H1 (cell line): ENCODE results near the gene IL10RA. TPM values are rescaled to one million over a fixed set of nuclear protein-coding genes. Genes with fewer than 3 reads are reported as not detected.

Experiments used
- CTCF ChIA-PET: fragments of 300-600 bp; sonication (Branson Sonifier 250); formaldehyde crosslinking; loops from one replicate; lab custom pipeline; 2021; ENCODE audit not compliant: partially characterized antibody; lab: Charles Lee
- POLR2A ChIA-PET: fragments of 300-600 bp; sonication (Branson Sonifier 250); formaldehyde crosslinking; loops from one replicate; lab custom pipeline; 2021; ENCODE audit warnings: inconsistent platforms; ENCODE audit not compliant: partially characterized antibody; lab: Charles Lee
- DNase-seq, 2 experiments: peaks; one replicate each; pipeline versions ENCODE4 v3.0.0 to v3.0.0-alpha.2; 2010 to 2022; ENCODE audit warnings: low spot score in 2 of 2, low read depth in 1 of 2, mixed read lengths in 1 of 2
- FAIRE-seq: peaks from 2 replicates; lab custom pipeline; 2011; peaks lifted over from hg19 to GRCh38; lab: Jason Lieb, UNC
- H2AFZ ChIP-seq: 2 replicates; pipeline ENCODE4 v1.8.1; 2012; ENCODE audit warnings: low read length, inconsistent platforms
- H2AK5ac ChIP-seq: 2 replicates; pipeline ENCODE4 v1.6.1; 2013; ENCODE audit warnings: low read depth, low read length
- H2BK120ac ChIP-seq: replicated peaks from 2 replicates; pipeline ENCODE3; 2013; ENCODE audit warnings: low read depth, low read length, inconsistent platforms
- H2BK12ac ChIP-seq: 2 replicates; pipeline ENCODE4 v1.6.1; 2013; ENCODE audit warnings: low read depth, low read length
- H2BK15ac ChIP-seq: 2 replicates; pipeline ENCODE4 v1.6.1; 2013; ENCODE audit warnings: low read length
- H2BK20ac ChIP-seq: 2 replicates; pipeline ENCODE4 v1.6.1; 2013; ENCODE audit warnings: low read length
- H2BK5ac ChIP-seq: 2 replicates; pipeline ENCODE4 v1.6.1; 2013; ENCODE audit warnings: low read depth, low read length
- H3K14ac ChIP-seq: 2 replicates; pipeline ENCODE4 v1.6.1; 2013; ENCODE audit warnings: inconsistent platforms; ENCODE audit not compliant: insufficient read length
- H3K18ac ChIP-seq: 2 replicates; pipeline ENCODE4 v1.6.1; 2013; ENCODE audit warnings: low read length; ENCODE audit errors: extremely low read depth
- H3K23ac ChIP-seq: 2 replicates; pipeline ENCODE4 v1.6.1; 2013; ENCODE audit warnings: inconsistent platforms; ENCODE audit not compliant: insufficient read length
- H3K23me2 ChIP-seq: 2 replicates; pipeline ENCODE4 v1.6.1; 2013; ENCODE audit warnings: low read depth, low read length
- H3K27ac ChIP-seq: 2 replicates; pipeline ENCODE4 v1.6.1; 2011; ENCODE audit warnings: low read depth, low read length, inconsistent platforms
- H3K27me3 ChIP-seq, 4 experiments: replicated peaks in 1 of 4; 1 replicate in 1 of 4; 2 replicates in 3 of 4; pipeline versions ENCODE4 v1.6.1 to v1.8.1; 2011 to 2013; ENCODE audit warnings: low read length in 3 of 4, mild to moderate bottlenecking in 3 of 4, inconsistent platforms in 2 of 4, mixed read lengths in 2 of 4, moderate library complexity in 1 of 4; ENCODE audit not compliant: control insufficient read depth in 3 of 4, insufficient read depth in 3 of 4; ENCODE audit errors: extremely low read depth in 1 of 4
- H3K36me3 ChIP-seq, 4 experiments: 2 replicates each; pipeline versions ENCODE4 v1.6.1 to v1.8.1; 2011 to 2013; ENCODE audit warnings: mild to moderate bottlenecking in 4 of 4, low read length in 3 of 4, moderate library complexity in 2 of 4, control low read depth in 1 of 4, inconsistent platforms in 1 of 4; ENCODE audit not compliant: insufficient read depth in 4 of 4, control insufficient read depth in 2 of 4
- H3K4ac ChIP-seq: replicated peaks from 2 replicates; pipeline ENCODE3; 2013; ENCODE audit warnings: low read length, low read depth, mixed read lengths, inconsistent platforms; ENCODE audit not compliant: insufficient read length
- H3K4me1 ChIP-seq, 4 experiments: replicated peaks in 1 of 4; 1 replicate in 1 of 4; 2 replicates in 3 of 4; pipeline versions ENCODE4 v1.6.1 to v1.8.1; 2011 to 2013; ENCODE audit warnings: low read length in 3 of 4, inconsistent platforms in 2 of 4, mixed read lengths in 1 of 4; ENCODE audit not compliant: insufficient read depth in 4 of 4, control insufficient read depth in 3 of 4
- H3K4me2 ChIP-seq, 2 experiments: 2 replicates each; pipeline versions ENCODE4 v1.6.1 to v1.8.1; 2011 to 2013; ENCODE audit warnings: low read depth in 2 of 2, low read length in 2 of 2, control low read depth in 1 of 2, inconsistent platforms in 1 of 2, mild to moderate bottlenecking in 1 of 2; ENCODE audit not compliant: insufficient read depth in 1 of 2
- H3K4me3 ChIP-seq, 4 experiments: fragments of 200-600, 300-600 bp in 1 of 4; sonication (generic), shearing (Covaris generic), sonication (Bioruptor Twin) in 1 of 4; 2 replicates each; pipeline versions ENCODE4 v1.5.1 to v1.8.1; 2011 to 2016; ENCODE audit warnings: low read length in 4 of 4, low read depth in 3 of 4, control low read depth in 2 of 4, inconsistent platforms in 2 of 4, mild to moderate bottlenecking in 2 of 4, mixed read lengths in 1 of 4, moderate library complexity in 1 of 4; ENCODE audit not compliant: insufficient read depth in 2 of 4; ENCODE audit errors: extremely low read depth in 1 of 4
- H3K56ac ChIP-seq: replicated peaks from 2 replicates; pipeline ENCODE3; 2013; ENCODE audit warnings: low read depth, mild to moderate bottlenecking, mixed read lengths, low read length, inconsistent platforms; ENCODE audit not compliant: insufficient read length
- H3K79me1 ChIP-seq: 2 replicates; pipeline ENCODE4 v1.6.1; 2013; ENCODE audit warnings: low read depth, low read length, control low read depth
- H3K79me2 ChIP-seq, 2 experiments: 2 replicates each; pipeline versions ENCODE4 v1.6.1 to v1.8.1; 2012 to 2013; ENCODE audit warnings: low read length in 2 of 2, mild to moderate bottlenecking in 2 of 2, inconsistent platforms in 1 of 2; ENCODE audit not compliant: insufficient read depth in 2 of 2, control insufficient read depth in 1 of 2
- H3K9ac ChIP-seq, 4 experiments: replicated peaks in 1 of 4; 1 replicate in 1 of 4; 2 replicates in 3 of 4; pipeline versions ENCODE4 v1.6.1 to v1.8.1; 2011 to 2013; ENCODE audit warnings: low read depth in 3 of 4, low read length in 3 of 4, control low read depth in 2 of 4, mild to moderate bottlenecking in 2 of 4, moderate library complexity in 2 of 4, inconsistent platforms in 1 of 4; ENCODE audit errors: extremely low read depth in 1 of 4
- H3K9me3 ChIP-seq, 2 experiments: 2 replicates each; pipeline versions ENCODE4 v1.6.1 to v1.8.1; 2012 to 2013; ENCODE audit warnings: mild to moderate bottlenecking in 2 of 2, moderate library complexity in 2 of 2, control low read depth in 1 of 2, inconsistent platforms in 1 of 2, low read depth in 1 of 2, low read length in 1 of 2, mixed read lengths in 1 of 2; ENCODE audit not compliant: insufficient read depth in 2 of 2
- H4K20me1 ChIP-seq, 2 experiments: replicated peaks in 1 of 2; 2 replicates each; pipeline versions ENCODE3 to v1.8.1; 2011 to 2013; ENCODE audit warnings: inconsistent platforms in 2 of 2, low read length in 2 of 2, mild to moderate bottlenecking in 1 of 2; ENCODE audit not compliant: insufficient read depth in 2 of 2, control insufficient read depth in 1 of 2
- H4K5ac ChIP-seq: 2 replicates; pipeline ENCODE4 v1.6.1; 2013; ENCODE audit warnings: low read length, low read depth, mixed read lengths, inconsistent platforms; ENCODE audit not compliant: insufficient read length
- H4K8ac ChIP-seq: 2 replicates; pipeline ENCODE4 v1.8.0; 2013; ENCODE audit warnings: mild to moderate bottlenecking, moderate library complexity, low read length, inconsistent platforms; ENCODE audit not compliant: insufficient read depth; ENCODE audit errors: extremely low read depth
- H4K91ac ChIP-seq: replicated peaks from 2 replicates; pipeline ENCODE3; 2013; ENCODE audit warnings: low read length, mixed read lengths, inconsistent platforms; ENCODE audit not compliant: insufficient read length
- BCL11A ChIP-seq, 2 experiments: IDR thresholded peaks; one replicate each; pipeline ENCODE4 v1.6.1; 2011; ENCODE audit warnings: low read depth in 2 of 2, low read length in 2 of 2, mild to moderate bottlenecking in 2 of 2
- JUND ChIP-seq: IDR thresholded peaks from 2 replicates; pipeline ENCODE4 v1.6.1; 2011; ENCODE audit warnings: mild to moderate bottlenecking, improper control_type of control experiment, low read length
- RAD21 ChIP-seq, 2 experiments: IDR thresholded peaks in 1 of 2; conservative IDR thresholded peaks in 1 of 2; 2 replicates each; pipeline ENCODE4 v1.6.1; 2011; ENCODE audit warnings: low read depth in 2 of 2, low read length in 2 of 2, improper control_type of control experiment in 1 of 2, inconsistent platforms in 1 of 2, mild to moderate bottlenecking in 1 of 2, moderate library complexity in 1 of 2
- TAF1 ChIP-seq: IDR thresholded peaks from 2 replicates; pipeline ENCODE4 v1.6.1; 2011; ENCODE audit warnings: mild to moderate bottlenecking, low read depth, low read length
- TCF12 ChIP-seq: IDR thresholded peaks from 2 replicates; pipeline ENCODE4 v1.6.1; 2011; ENCODE audit warnings: low read depth, mild to moderate bottlenecking, low read length
- WGBS, 2 experiments: shearing (Covaris generic) in 1 of 2; methylation state at CpG; one replicate each; pipeline versions ENCODE4 v1.1.6 to v1.1.7; 2013 to 2015; ENCODE audit warnings: low lambda C conversion rate in 2 of 2, mixed read lengths in 2 of 2, inconsistent platforms in 1 of 2, low coverage in 1 of 2, missing lambda C conversion rate in 1 of 2; ENCODE audit not compliant: insufficient replicate concordance in 2 of 2, insufficient coverage in 1 of 2, insufficient read length in 1 of 2; ENCODE audit errors: extremely low coverage in 1 of 2, missing lambda C conversion rate in 1 of 2; 5-methylcytosine and 5-hydroxymethylcytosine counted together
- polyA plus RNA-seq, 7 experiments: library from polyadenylated mRNA; depleted of rRNA in 3 of 7; stranded (reverse) in 5 of 7; unstranded in 2 of 7; fragments of >200 nt in 5 of 7; fragments of 200-250 nt in 2 of 7; gene quantifications; 1 replicate in 5 of 7; 2 replicates in 1 of 7; 4 replicates in 1 of 7; pipeline versions ENCODE4 v1.2.1 to v1.2.3, GENCODE V29; 2011 to 2013; ENCODE audit warnings: missing spikeins in 2 of 7, mixed read lengths in 2 of 7
- total RNA-seq: library from RNA; stranded (reverse); fragmentation: NEBNext Ultra II Directional; extraction: Animal tissue kit (Norgen Biotek cat#: 25700); gene quantifications from 2 replicates; pipeline ENCODE4 v1.2.1, GENCODE V29; 2021
- TF ChIP-seq, protein P1 (sequence below): IDR thresholded peaks from 2 replicates; pipeline ENCODE4 v1.6.1; 2012; ENCODE audit warnings: inconsistent platforms

IL10RA gene
- total and polyA plus RNA-seq, 2 of the 8 experiments (the other 6 are each of a cell fraction or from before 2014, with no cell fraction given): 0.05 to 0.11 TPM

DNA sequence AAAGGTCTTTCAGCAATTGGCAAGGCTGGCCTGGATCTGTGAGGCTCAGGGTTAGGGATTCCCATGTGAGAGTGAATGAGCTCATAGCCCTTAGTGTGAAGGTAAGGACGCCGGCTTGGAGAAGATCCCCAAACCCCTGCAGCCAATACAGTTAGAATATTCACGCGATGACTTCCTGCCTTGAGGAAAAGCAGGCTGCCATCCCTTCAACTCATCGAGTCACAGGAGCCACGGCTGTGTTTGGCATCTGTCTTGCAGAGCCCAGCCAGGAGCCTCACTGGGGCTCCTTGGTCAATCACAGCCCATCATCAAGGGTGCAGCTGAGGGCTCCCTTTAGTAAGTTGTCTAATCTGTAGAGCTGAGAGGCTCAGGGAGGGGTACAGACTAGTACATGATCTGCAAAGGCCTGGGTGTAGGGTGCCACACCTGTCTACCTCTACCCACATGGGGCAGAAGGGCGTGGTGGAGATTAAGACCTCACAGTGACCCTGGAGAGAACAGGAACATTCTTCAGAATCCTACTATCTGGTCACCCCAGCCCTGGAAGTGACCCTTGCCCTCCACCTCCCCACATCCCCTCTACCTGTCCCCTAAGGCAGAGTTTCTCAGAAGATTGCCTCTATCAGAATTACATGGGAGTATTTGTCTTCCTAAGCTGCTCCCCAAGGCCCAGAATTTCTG, 18.5 kb downstream of the IL10RA start:
- Histone ChIP-seq H2BK120ac (no peak overlapping the region), H3K14ac (no peak overlapping the region), H3K4me2 (no peak overlapping the region), H3K23me2 (no peaks in the 10 kb centered on the region), H4K91ac (no peak overlapping the region), H2BK20ac (no peak overlapping the region), H2AK5ac (no peak overlapping the region), H3K23ac (no peak overlapping the region), H2BK12ac (no peak overlapping the region), H2BK15ac (no peak overlapping the region), H3K27me3 (peaks cover 0 to 2% (median 0%) of the 10 kb centered on the region in 4 experiments; a peak in 1 of 7 replicates), H3K79me1 (no peaks in the 10 kb centered on the region), H3K4me1 (no peaks in the 10 kb centered on the region; a peak in 2 of 7 replicates)
- POLR2A ChIA-PET: no interaction called here
- FAIRE-seq: no peak
- CTCF ChIA-PET: interaction anchor here (0.9 to 1.3 kb wide), 5 partner anchors 8 to 49 kb away, joined by 3 to 6 read pairs (median 4); partner anchors contain the start of gene IL10RA
- TF ChIP-seq BCL11A (IDR thresholded peaks at IDR 0.05; ENCODE audit: low read depth in 2 of 2, low read length in 2 of 2): no peak
- TF ChIP-seq RAD21 (IDR thresholded peaks at IDR 0.05 in 1 of 2, conservative IDR thresholded peaks at IDR 0.05 in 1 of 2; ENCODE audit: low read depth in 2 of 2, low read length in 2 of 2): no peak
- TF ChIP-seq JUND: no peak
- TF ChIP-seq TCF12: no peak
- TF ChIP-seq TAF1: no peak
- TF ChIP-seq, protein P1, sequence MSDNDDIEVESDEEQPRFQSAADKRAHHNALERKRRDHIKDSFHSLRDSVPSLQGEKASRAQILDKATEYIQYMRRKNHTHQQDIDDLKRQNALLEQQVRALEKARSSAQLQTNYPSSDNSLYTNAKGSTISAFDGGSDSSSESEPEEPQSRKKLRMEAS: no peak
- TF ChIP-seq, all 59 proteins: peak for 0
- WGBS, 2 experiments: 92% methylated on average over 7 of the region's 7 CpGs; no CpG with 5 or more reads in 1 of the 2 experiments
- DNase-seq: peak in 1 of 2 experiments; percentile 29
- no peak overlapping the region for H2BK5ac ChIP-seq
- no peak overlapping the region for H3K18ac ChIP-seq
- no peak overlapping the region for H3K27ac ChIP-seq
- H3K36me3 ChIP-seq: no peaks in the 10 kb centered on the region
- H2AFZ ChIP-seq: no peak overlapping the region
- no peaks in the 10 kb centered on the region for H4K20me1 ChIP-seq
- H3K79me2 ChIP-seq: no peaks in the 10 kb centered on the region; a peak in 1 of 4 replicates
- no peaks in the 10 kb centered on the region for H3K9me3 ChIP-seq
- no peak overlapping the region for H4K8ac ChIP-seq
- no peak overlapping the region for H3K9ac ChIP-seq
- H3K4ac ChIP-seq: no peak overlapping the region
- no peak overlapping the region for H3K56ac ChIP-seq
- H3K4me3 ChIP-seq: no peak overlapping the region
- H4K5ac ChIP-seq: no peak overlapping the region
